NB4 (cell line): ENCODE results near the gene ENKUR.

Source experiments
- DNase-seq: peaks from one replicate; pipeline ENCODE4 v3.0.0; 2010; ENCODE audit warnings: low read depth
- H3K4me3 ChIP-seq: one replicate; pipeline ENCODE4 v1.5.1; 2011; ENCODE audit warnings: mild to moderate bottlenecking, low read depth, low read length, moderate library complexity
- MYC ChIP-seq: IDR thresholded peaks from 2 replicates; pipeline ENCODE4 v1.6.1; 2011; ENCODE audit warnings: low read depth, low read length
- POLR2A ChIP-seq: IDR thresholded peaks from 2 replicates; pipeline ENCODE4 v1.6.1; 2011; ENCODE audit warnings: mild to moderate bottlenecking; ENCODE audit not compliant: insufficient read length; ENCODE audit errors: extremely low read depth
- TF ChIP-seq, protein P1 (sequence below): IDR thresholded peaks from 2 replicates; pipeline ENCODE4 v1.6.1; 2011; ENCODE audit warnings: low read depth, low read length
- TF ChIP-seq, protein P2 (sequence below): IDR thresholded peaks from one replicate; pipeline ENCODE4 v1.5.1; 2012; ENCODE audit warnings: low read depth, low read length

ENKUR gene

DNA sequence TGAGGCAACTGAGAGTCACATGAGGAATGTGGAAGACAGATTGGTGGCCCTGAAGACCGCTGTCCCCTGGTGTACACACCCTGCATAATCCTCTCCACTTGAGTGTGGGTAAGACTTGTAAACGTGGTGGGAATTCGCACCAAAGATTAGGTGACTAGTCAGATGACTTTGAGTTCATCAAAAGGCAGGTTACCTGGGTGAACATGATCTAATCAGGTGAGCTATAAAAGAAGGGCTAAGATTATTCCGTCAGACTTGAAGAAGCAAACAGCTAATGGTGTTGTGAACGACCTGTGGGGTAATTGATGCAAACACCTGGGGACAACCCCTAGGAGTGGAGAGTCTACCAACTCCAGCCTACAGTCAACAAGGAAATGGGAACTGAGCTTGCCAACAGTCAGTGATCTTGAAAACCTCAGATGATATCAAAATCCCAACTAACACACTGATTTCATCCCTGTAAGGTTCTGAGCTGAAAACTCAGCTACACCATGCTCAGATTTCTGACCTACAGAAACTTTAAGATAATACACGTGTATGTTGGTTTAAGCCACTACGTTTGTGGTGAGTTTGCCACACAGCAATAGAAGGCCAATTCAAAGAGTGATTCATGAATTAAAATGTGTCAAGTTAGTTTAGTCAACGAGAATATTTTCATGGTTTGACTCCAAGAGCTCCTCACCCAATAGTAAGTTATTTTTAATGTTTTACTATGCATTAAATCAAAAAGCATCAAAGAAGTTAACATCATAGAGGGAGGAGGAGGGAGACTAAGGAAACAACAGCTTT is 80.3 kb downstream of the ENKUR start:
- TF ChIP-seq POLR2A, result no peak
- TF ChIP-seq, protein P1, sequence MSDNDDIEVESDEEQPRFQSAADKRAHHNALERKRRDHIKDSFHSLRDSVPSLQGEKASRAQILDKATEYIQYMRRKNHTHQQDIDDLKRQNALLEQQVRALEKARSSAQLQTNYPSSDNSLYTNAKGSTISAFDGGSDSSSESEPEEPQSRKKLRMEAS, result no peak
- TF ChIP-seq MYC, result no peak
- TF ChIP-seq, protein P2, sequence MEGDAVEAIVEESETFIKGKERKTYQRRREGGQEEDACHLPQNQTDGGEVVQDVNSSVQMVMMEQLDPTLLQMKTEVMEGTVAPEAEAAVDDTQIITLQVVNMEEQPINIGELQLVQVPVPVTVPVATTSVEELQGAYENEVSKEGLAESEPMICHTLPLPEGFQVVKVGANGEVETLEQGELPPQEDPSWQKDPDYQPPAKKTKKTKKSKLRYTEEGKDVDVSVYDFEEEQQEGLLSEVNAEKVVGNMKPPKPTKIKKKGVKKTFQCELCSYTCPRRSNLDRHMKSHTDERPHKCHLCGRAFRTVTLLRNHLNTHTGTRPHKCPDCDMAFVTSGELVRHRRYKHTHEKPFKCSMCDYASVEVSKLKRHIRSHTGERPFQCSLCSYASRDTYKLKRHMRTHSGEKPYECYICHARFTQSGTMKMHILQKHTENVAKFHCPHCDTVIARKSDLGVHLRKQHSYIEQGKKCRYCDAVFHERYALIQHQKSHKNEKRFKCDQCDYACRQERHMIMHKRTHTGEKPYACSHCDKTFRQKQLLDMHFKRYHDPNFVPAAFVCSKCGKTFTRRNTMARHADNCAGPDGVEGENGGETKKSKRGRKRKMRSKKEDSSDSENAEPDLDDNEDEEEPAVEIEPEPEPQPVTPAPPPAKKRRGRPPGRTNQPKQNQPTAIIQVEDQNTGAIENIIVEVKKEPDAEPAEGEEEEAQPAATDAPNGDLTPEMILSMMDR, result no peak
- no peak for DNase-seq
- H3K4me3 ChIP-seq, result no peak overlapping the region
